ENCODE measurements around the gene XPNPEP2. TPM values are rescaled to one million over a fixed set of nuclear protein-coding genes. Genes with fewer than 3 reads are reported as not detected.

The XPNPEP2 gene
- polyA plus RNA-seq, 1 donor from 2014 or later: 0.26 TPM

- Mint-ChIP-seq H3K4me3 (no peak overlapping the region), H3K9me3 (no peaks in the 10 kb centered on the region), H3K36me3 (peaks cover 3% of the 10 kb centered on the region), H3K4me1 (peaks cover 5% of the 10 kb centered on the region in 3 donors), H3K27ac (no peak overlapping the region), H3K27me3 (no peaks in the 10 kb centered on the region)
Measured at GRCh38 chrX:129802863-129803262, 64.1 kb downstream of the XPNPEP2 start.

GRCh38 chrX:129804806-129805205, 66.0 kb downstream of the XPNPEP2 start:
- no peaks in the 10 kb centered on the region for H3K27me3 Mint-ChIP-seq
- peaks cover 12 to 21% (median 19%) of the 10 kb centered on the region in 3 donors for H3K4me1 Mint-ChIP-seq
- H3K36me3 Mint-ChIP-seq: peaks cover 3% of the 10 kb centered on the region
- no peak overlapping the region for H3K4me3 Mint-ChIP-seq
- no peaks in the 10 kb centered on the region for H3K9me3 Mint-ChIP-seq
- H3K27ac Mint-ChIP-seq: no peak overlapping the region

GRCh38 chrX:129808158-129808828, 69.5 kb downstream of the XPNPEP2 start:
- Mint-ChIP-seq H3K4me3 (no peak overlapping the region), H3K36me3 (peaks cover 2% of the 10 kb centered on the region), H3K9me3 (no peaks in the 10 kb centered on the region), H3K27ac (no peak overlapping the region), H3K27me3 (no peaks in the 10 kb centered on the region), H3K4me1 (peaks cover 12 to 21% (median 19%) of the 10 kb centered on the region in 3 donors)

GRCh38 chrX:129808829-129809796, 70.3 kb downstream of the XPNPEP2 start:
- Mint-ChIP-seq H3K27ac (no peak overlapping the region), H3K4me3 (no peak overlapping the region)

GRCh38 chrX:129813662-129814368, 75.0 kb downstream of the XPNPEP2 start:
- H3K36me3 Mint-ChIP-seq: peaks cover 5% of the 10 kb centered on the region
- H3K4me1 Mint-ChIP-seq: peaks cover 3 to 8% (median 8%) of the 10 kb centered on the region in 3 donors
- no peaks in the 10 kb centered on the region for H3K27me3 Mint-ChIP-seq
- no peaks in the 10 kb centered on the region for H3K9me3 Mint-ChIP-seq
- H3K4me3 Mint-ChIP-seq: no peak overlapping the region
- no peak overlapping the region for H3K27ac Mint-ChIP-seq

More at GRCh38 chrX:129808829-129809796, 70.3 kb downstream of the XPNPEP2 start:
- Mint-ChIP-seq H3K36me3 (peaks cover 4% of the 10 kb centered on the region), H3K27me3 (no peaks in the 10 kb centered on the region), H3K9me3 (no peaks in the 10 kb centered on the region), H3K4me1 (peaks cover 12 to 21% (median 16%) of the 10 kb centered on the region in 3 donors)

GRCh38 chrX:129818123-129818522, 79.3 kb downstream of the XPNPEP2 start:
- Mint-ChIP-seq H3K9me3 (no peaks in the 10 kb centered on the region), H3K27me3 (no peaks in the 10 kb centered on the region), H3K27ac (no peak overlapping the region), H3K4me1 (peaks cover 0 to 3% (median under 1%) of the 10 kb centered on the region in 3 donors), H3K36me3 (peaks cover 3% of the 10 kb centered on the region), H3K4me3 (no peak overlapping the region)

Other genes with a start within 250 kb of the XPNPEP2 start
- gene SMARCA1, start 215.5 kb upstream of the XPNPEP2 start, polyA plus RNA-seq: not detected
- gene OCRL, start 198.7 kb upstream of the XPNPEP2 start, polyA plus RNA-seq: 0.85 TPM
- not detected for gene APLN, start 84.0 kb upstream of the XPNPEP2 start, polyA plus RNA-seq
- gene SASH3, start 41.0 kb downstream of the XPNPEP2 start, polyA plus RNA-seq: 203 TPM
- 4.8 TPM for gene ZDHHC9, start 104.9 kb downstream of the XPNPEP2 start, polyA plus RNA-seq
- 15.9 TPM for gene UTP14A, start 167.2 kb downstream of the XPNPEP2 start, polyA plus RNA-seq
- 3.2 TPM for gene BCORL1, start 243.7 kb downstream of the XPNPEP2 start, polyA plus RNA-seq